Measurements from ENCODE around the gene SLC39A7. TPM values are rescaled to one million over a fixed set of nuclear protein-coding genes. Genes with fewer than 3 reads are reported as not detected.

Gene SLC39A7
- total and polyA plus RNA-seq, 11 donors = 39.9 to 197 (median 55.3) TPM

GRCh38 chr6:33172688-33173534 is 27.8 kb upstream of the SLC39A7 start:
- no peaks in the 10 kb centered on the region for H3K4me1 ChIP-seq
- DNase-seq (no peak), ATAC-seq (no peak)
- no peak overlapping the region for H3K27ac ChIP-seq
- 78 to 84% (median 81%) methylated on average over 16 of the region's 16 CpGs for WGBS, 4 donors
- intact Hi-C loops (cut with DNase I) = no loop called here
- TF ChIP-seq CTCF (IDR thresholded peaks at IDR 0.05) (peak in 10 of 12 donors; percentile 28 to 54 (median 36)), POLR2A (IDR thresholded peaks at IDR 0.05) (no peak)
- H3K36me3 ChIP-seq = no peaks in the 10 kb centered on the region
- no peak overlapping the region for H3K4me3 ChIP-seq
- no peaks in the 10 kb centered on the region for H3K9me3 ChIP-seq
- H3K27me3 ChIP-seq = no peaks in the 10 kb centered on the region

GRCh38 chr6:33173535-33174180 is 27.0 kb upstream of the SLC39A7 start:
- no peak for ATAC-seq
- TF ChIP-seq POLR2A (IDR thresholded peaks at IDR 0.05) = no peak
- no peak for TF ChIP-seq CTCF (IDR thresholded peaks at IDR 0.05)

GRCh38 chr6:33174784-33175183 is 25.9 kb upstream of the SLC39A7 start:
- ATAC-seq = no peak
- H3K36me3 ChIP-seq = no peaks in the 10 kb centered on the region
- no peak overlapping the region for H3K4me3 ChIP-seq
- 90 to 95% (median 90%) methylated on average over 2 to 4 of the region's 4 CpGs for WGBS, 4 donors
- no peak overlapping the region for H3K27ac ChIP-seq
- no peaks in the 10 kb centered on the region for H3K9me3 ChIP-seq
- intact Hi-C loops (cut with DNase I) = no loop called here
- H3K4me1 ChIP-seq = no peaks in the 10 kb centered on the region
- TF ChIP-seq POLR2A (IDR thresholded peaks at IDR 0.05) = no peak
- no peak for TF ChIP-seq CTCF (IDR thresholded peaks at IDR 0.05)
- no peaks in the 10 kb centered on the region for H3K27me3 ChIP-seq
- no peak for DNase-seq

More at GRCh38 chr6:33173535-33174180, 27.0 kb upstream of the SLC39A7 start:
- WGBS, 4 donors = 70 to 78% (median 76%) methylated on average over 8 to 11 of the region's 11 CpGs
- H3K4me3 ChIP-seq = no peak overlapping the region
- intact Hi-C loops (cut with DNase I) = no loop called here
- H3K27me3 ChIP-seq = no peaks in the 10 kb centered on the region
- no peaks in the 10 kb centered on the region for H3K36me3 ChIP-seq
- no peak overlapping the region for H3K27ac ChIP-seq
- no peaks in the 10 kb centered on the region for H3K4me1 ChIP-seq
- H3K9me3 ChIP-seq = no peaks in the 10 kb centered on the region
- no peak for DNase-seq

- no peaks in the 10 kb centered on the region for H3K27me3 ChIP-seq
- no peaks in the 10 kb centered on the region for H3K4me1 ChIP-seq
- WGBS, 4 donors = 77 to 91% (median 85%) methylated on average over 10 of the region's 10 CpGs
- H3K9me3 ChIP-seq = no peaks in the 10 kb centered on the region
- no peak for TF ChIP-seq CTCF (IDR thresholded peaks at IDR 0.05)
- no peak for TF ChIP-seq POLR2A (IDR thresholded peaks at IDR 0.05)
- no peaks in the 10 kb centered on the region for H3K36me3 ChIP-seq
- H3K4me3 ChIP-seq = no peak overlapping the region
- intact Hi-C loops (cut with DNase I) = no loop called here
- DNase-seq (no peak), ATAC-seq (no peak)
- H3K27ac ChIP-seq = no peak overlapping the region
Measured at GRCh38 chr6:33175436-33176069, 25.1 kb upstream of the SLC39A7 start.
